ENCODE data around the gene PTPRC.

PTPRC gene

GRCh38 chr1:198686069-198686728, 47.4 kb downstream of the PTPRC start:
- in situ Hi-C loops (cut with HindIII; ENCODE audit: low pct_unique_long_range_greater_than_20kb, low sequenced_read_pairs), result no loop called here
- DNase-seq (ENCODE audit: low read depth in 1 of 2, low spot score in 1 of 2), result peak in 1 of 2 experiments; percentile 57
- no peak for TF ChIP-seq JUND (IDR thresholded peaks at IDR 0.05; ENCODE audit: low read depth)

- in situ Hi-C loops (cut with HindIII; ENCODE audit: low pct_unique_long_range_greater_than_20kb, low sequenced_read_pairs), result no loop called here
- no peak for DNase-seq (ENCODE audit: low read depth in 1 of 2, low spot score in 1 of 2)
- no peak for TF ChIP-seq JUND (IDR thresholded peaks at IDR 0.05; ENCODE audit: low read depth)
Measured at GRCh38 chr1:198687429-198687828, 48.6 kb downstream of the PTPRC start.

- TF ChIP-seq JUND (IDR thresholded peaks at IDR 0.05; ENCODE audit: low read depth), result no peak
- in situ Hi-C loops (cut with HindIII; ENCODE audit: low pct_unique_long_range_greater_than_20kb, low sequenced_read_pairs), result no loop called here
- no peak for DNase-seq (ENCODE audit: low read depth in 1 of 2, low spot score in 1 of 2)
Measured at GRCh38 chr1:198691063-198691462, 52.2 kb downstream of the PTPRC start.

- DNase-seq (ENCODE audit: low read depth in 1 of 2, low spot score in 1 of 2), result no peak
- in situ Hi-C loops (cut with HindIII; ENCODE audit: low pct_unique_long_range_greater_than_20kb, low sequenced_read_pairs), result no loop called here
- TF ChIP-seq JUND (IDR thresholded peaks at IDR 0.05; ENCODE audit: low read depth), result no peak
Measured at GRCh38 chr1:198693321-198693720, 54.5 kb downstream of the PTPRC start.

GRCh38 chr1:198694542-198694941, 55.7 kb downstream of the PTPRC start:
- DNase-seq (ENCODE audit: low read depth in 1 of 2, low spot score in 1 of 2), result no peak
- TF ChIP-seq JUND (IDR thresholded peaks at IDR 0.05; ENCODE audit: low read depth), result no peak
- in situ Hi-C loops (cut with HindIII; ENCODE audit: low pct_unique_long_range_greater_than_20kb, low sequenced_read_pairs), result no loop called here

GRCh38 chr1:198696211-198696610, 57.4 kb downstream of the PTPRC start:
- no peak for DNase-seq (ENCODE audit: low read depth in 1 of 2, low spot score in 1 of 2)
- in situ Hi-C loops (cut with HindIII; ENCODE audit: low pct_unique_long_range_greater_than_20kb, low sequenced_read_pairs), result no loop called here
- no peak for TF ChIP-seq JUND (IDR thresholded peaks at IDR 0.05; ENCODE audit: low read depth)

GRCh38 chr1:198699167-198700015, 60.6 kb downstream of the PTPRC start:
- in situ Hi-C loops (cut with HindIII; ENCODE audit: low pct_unique_long_range_greater_than_20kb, low sequenced_read_pairs), result no loop called here
- no peak for TF ChIP-seq JUND (IDR thresholded peaks at IDR 0.05; ENCODE audit: low read depth)
- peak; percentile 27 to 77 for DNase-seq (ENCODE audit: low read depth in 1 of 2, low spot score in 1 of 2)

GRCh38 chr1:198700016-198700392, 61.2 kb downstream of the PTPRC start:
- DNase-seq (ENCODE audit: low read depth in 1 of 2, low spot score in 1 of 2), result no peak
- in situ Hi-C loops (cut with HindIII; ENCODE audit: low pct_unique_long_range_greater_than_20kb, low sequenced_read_pairs), result no loop called here
- no peak for TF ChIP-seq JUND (IDR thresholded peaks at IDR 0.05; ENCODE audit: low read depth)

GRCh38 chr1:198700396-198700795, 61.6 kb downstream of the PTPRC start:
- TF ChIP-seq JUND (IDR thresholded peaks at IDR 0.05; ENCODE audit: low read depth), result no peak
- DNase-seq (ENCODE audit: low read depth in 1 of 2, low spot score in 1 of 2), result peak in 1 of 2 experiments; percentile 22
- in situ Hi-C loops (cut with HindIII; ENCODE audit: low pct_unique_long_range_greater_than_20kb, low sequenced_read_pairs), result no loop called here

- DNase-seq (ENCODE audit: low read depth in 1 of 2, low spot score in 1 of 2), result no peak
- in situ Hi-C loops (cut with HindIII; ENCODE audit: low pct_unique_long_range_greater_than_20kb, low sequenced_read_pairs), result no loop called here
- no peak for TF ChIP-seq JUND (IDR thresholded peaks at IDR 0.05; ENCODE audit: low read depth)
Measured at GRCh38 chr1:198701250-198701649, 62.4 kb downstream of the PTPRC start.

GRCh38 chr1:198701766-198702539, 63.1 kb downstream of the PTPRC start:
- no peak for DNase-seq (ENCODE audit: low read depth in 1 of 2, low spot score in 1 of 2)
- in situ Hi-C loops (cut with HindIII; ENCODE audit: low pct_unique_long_range_greater_than_20kb, low sequenced_read_pairs), result no loop called here
- TF ChIP-seq JUND (IDR thresholded peaks at IDR 0.05; ENCODE audit: low read depth), result no peak

- DNase-seq (ENCODE audit: low read depth in 1 of 2, low spot score in 1 of 2), result no peak
- in situ Hi-C loops (cut with HindIII; ENCODE audit: low pct_unique_long_range_greater_than_20kb, low sequenced_read_pairs), result no loop called here
- TF ChIP-seq JUND (IDR thresholded peaks at IDR 0.05; ENCODE audit: low read depth), result no peak
Measured at GRCh38 chr1:198708761-198709525, 70.1 kb downstream of the PTPRC start.

Measured in T47D (cell line).